Pancreas (tissue), 10 donors: ENCODE results near the gene MYCBP2. TPM values are rescaled to one million over a fixed set of nuclear protein-coding genes. Genes with fewer than 3 reads are reported as not detected.

ENCODE experiments used
- ATAC-seq, 4 donors: fragments of 200-7000 bp; cut with Tn5 transposase; one replicate each; pipeline versions ENCODE4 v1.8.0 to v1.9.1; 2020; ENCODE audit warnings: mild to moderate bottlenecking in 4 of 4, moderate library complexity in 4 of 4
- DNase-seq, 6 donors: peaks; one replicate each; pipeline ENCODE4 v3.0.0-alpha.2; 2020
- FAIRE-seq: peaks from 2 replicates; lab custom pipeline; 2012; peaks lifted over from hg19 to GRCh38; lab: Jason Lieb, UNC
- H3K27ac ChIP-seq, 4 donors: fragments of 200-600 bp; sonication (generic); 1 replicate in 3 of 4; 2 replicates in 1 of 4; pipeline versions ENCODE4 v1.5.0 to v1.8.0; 2020
- H3K27me3 ChIP-seq, 4 donors: fragments of 200-600 bp; one replicate each; pipeline ENCODE4 v1.8.0; 2021
- H3K36me3 ChIP-seq, 3 donors: fragments of 200-600 bp; sonication (generic) in 1 of 3; one replicate each; pipeline versions ENCODE4 v1.5.0 to v1.8.0; 2020 to 2021
- H3K4me1 ChIP-seq, 3 donors: fragments of 200-600 bp; one replicate each; pipeline ENCODE4 v1.8.0; 2021
- H3K4me3 ChIP-seq, 4 donors: fragments of 200-600 bp; sonication (generic) in 2 of 4; one replicate each; pipeline versions ENCODE4 v1.5.0 to v1.8.0; 2020 to 2021
- H3K9me3 ChIP-seq, 4 donors: fragments of 200-600 bp; one replicate each; pipeline ENCODE4 v1.8.0; 2021
- CTCF ChIP-seq, 4 donors: fragments of 200-600 bp; sonication (generic) in 3 of 4; IDR thresholded peaks; one replicate each; pipeline versions ENCODE4 v1.5.0 to v1.8.0; 2021; ENCODE audit warnings: antibody characterized with exemption in 4 of 4
- WGBS, 2 donors: extraction: QIAGEN DNeasy Blood & Tissue Kit; methylation state at CpG; one replicate each; pipeline ENCODE4 v1.1.7; 2013; 5-methylcytosine and 5-hydroxymethylcytosine counted together
- intact Hi-C, 3 donors: fragments of 100-400 bp; cut with DNase I; formaldehyde crosslinking; loops; one replicate each; pipeline versions ENCODE4 v1.11.1 to v1.14.2; 2022
- polyA plus RNA-seq, 2 donors: library from polyadenylated mRNA; stranded (reverse); fragments of 200-250 nt; gene quantifications; one replicate each; pipeline ENCODE4 v1.2.3, GENCODE V29; 2013
- total RNA-seq, 6 donors: library from RNA; stranded (reverse); fragmentation: NEBNext Ultra II Directional in 4 of 6; extraction: Animal tissue kit (Norgen Biotek cat#: 25700) in 4 of 6; gene quantifications; one replicate each; pipeline versions ENCODE4 v1.2.1 to v1.2.4, GENCODE V29; 2021 to 2023
- donor health status: healthy with polysubstance abuse.
- donor health status: DM: no; HTN: no; CAD: no; lungs with moderate emphysema.
- donor health status: DM: no; HTN: no; CAD: no.
- donor health status: control.
- donor health status: control.
- donor health status: Bipolar disorder and iron deficiency.
- donor health status: DM: yes; HTN: yes; CAD: no.
- donor health status: DM: no; HTN: no; CAD: no.
- donor health status: DM: no; HTN: no; CAD: no.
- donor health status: DM: yes; HTN: yes; CAD: no.

MYCBP2 gene
- total and polyA plus RNA-seq, 8 donors, result 17.6 to 49.1 (median 43.1) TPM

GRCh38 chr13:77358001-77358400 is 31.1 kb upstream of the MYCBP2 start:
- intact Hi-C loops, result no loop called here
- FAIRE-seq, result no peak
- no peak for TF ChIP-seq CTCF (IDR thresholded peaks at IDR 0.05)

GRCh38 chr13:77356155-77356554 is 29.3 kb upstream of the MYCBP2 start:
- Histone ChIP-seq H3K27ac (no peak overlapping the region), H3K9me3 (no peaks in the 10 kb centered on the region), H3K4me3 (no peak overlapping the region), H3K4me1 (no peaks in the 10 kb centered on the region), H3K27me3 (no peaks in the 10 kb centered on the region), H3K36me3 (no peaks in the 10 kb centered on the region)
- ATAC-seq (no peak), DNase-seq (no peak), FAIRE-seq (no peak)
- WGBS, 2 donors, result 45 to 47% methylated on average over 2 of the region's 2 CpGs
- intact Hi-C loops, result no loop called here
- TF ChIP-seq CTCF (IDR thresholded peaks at IDR 0.05), result no peak

More at GRCh38 chr13:77358001-77358400, 31.1 kb upstream of the MYCBP2 start:
- DNase-seq (no peak), ATAC-seq (no peak)
- Histone ChIP-seq H3K9me3 (no peaks in the 10 kb centered on the region), H3K36me3 (no peaks in the 10 kb centered on the region), H3K27me3 (no peaks in the 10 kb centered on the region), H3K27ac (no peak overlapping the region), H3K4me1 (no peaks in the 10 kb centered on the region), H3K4me3 (no peak overlapping the region)
- WGBS, 2 donors, result 58 to 69% methylated on average over 1 of the region's 1 CpG

DNA sequence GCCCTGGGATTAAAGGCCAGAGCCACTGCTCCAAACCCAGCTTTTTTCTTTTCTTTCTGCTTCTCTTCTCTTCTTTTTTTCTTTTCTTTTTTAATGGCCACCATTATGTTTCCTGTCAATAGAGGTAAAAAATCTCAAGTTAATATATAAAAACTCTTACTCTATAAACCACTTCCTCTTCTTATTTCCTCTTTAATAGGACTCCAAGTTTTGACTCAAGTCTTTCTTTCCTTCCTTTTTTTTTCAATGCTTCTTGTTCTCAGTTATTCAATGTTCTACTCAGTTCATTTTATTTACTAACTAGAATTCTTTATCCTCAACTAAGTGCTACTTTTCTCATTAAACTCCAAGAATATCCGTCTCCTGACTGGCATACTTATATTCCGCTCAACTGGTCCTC is 27.1 kb upstream of the MYCBP2 start:
- H3K36me3 ChIP-seq, result no peaks in the 10 kb centered on the region
- H3K27ac ChIP-seq, result no peak overlapping the region
- no peak overlapping the region for H3K4me3 ChIP-seq
- DNase-seq, result no peak
- no peaks in the 10 kb centered on the region for H3K27me3 ChIP-seq
- H3K4me1 ChIP-seq, result no peaks in the 10 kb centered on the region
- 90 to 93% methylated on average over 2 of the region's 2 CpGs for WGBS, 2 donors
- no peak for ATAC-seq
- no peaks in the 10 kb centered on the region for H3K9me3 ChIP-seq
- TF ChIP-seq CTCF (IDR thresholded peaks at IDR 0.05), result no peak
- FAIRE-seq, result no peak
- intact Hi-C loops, result no loop called here

DNA sequence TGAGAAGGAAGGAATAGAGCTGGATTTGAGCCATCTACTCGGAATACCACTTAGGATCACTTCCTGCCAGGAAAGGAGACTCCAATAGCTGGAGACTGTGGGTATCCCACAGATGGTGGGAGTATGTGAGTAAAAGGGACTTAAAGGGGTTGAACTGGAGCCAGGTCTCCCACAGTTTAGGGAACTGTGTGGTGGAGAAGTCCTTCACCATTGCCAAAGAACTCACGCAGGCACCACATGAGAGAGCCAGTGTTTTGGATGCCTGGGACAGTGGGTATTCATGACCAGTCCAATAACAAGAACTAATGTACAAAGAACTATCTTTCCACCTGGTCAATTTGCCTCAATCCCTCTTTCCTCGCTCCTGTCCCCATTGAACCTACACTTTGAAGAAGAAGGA is 24.4 kb upstream of the MYCBP2 start:
- FAIRE-seq (no peak), DNase-seq (no peak), ATAC-seq (peak in 1 of 4 donors; percentile 41)
- Histone ChIP-seq H3K9me3 (no peaks in the 10 kb centered on the region), H3K27ac (no peak overlapping the region), H3K27me3 (no peaks in the 10 kb centered on the region), H3K4me3 (no peak overlapping the region), H3K4me1 (no peaks in the 10 kb centered on the region), H3K36me3 (no peaks in the 10 kb centered on the region)
- intact Hi-C loops, result no loop called here
- WGBS, 2 donors, result 80 to 84% methylated on average over 3 of the region's 3 CpGs
- no peak for TF ChIP-seq CTCF (IDR thresholded peaks at IDR 0.05)

GRCh38 chr13:77350811-77351210 is 23.9 kb upstream of the MYCBP2 start:
- DNase-seq (no peak), ATAC-seq (no peak), FAIRE-seq (no peak)
- TF ChIP-seq CTCF (IDR thresholded peaks at IDR 0.05), result no peak
- Histone ChIP-seq H3K4me3 (no peak overlapping the region), H3K27me3 (no peaks in the 10 kb centered on the region), H3K36me3 (no peaks in the 10 kb centered on the region), H3K4me1 (no peaks in the 10 kb centered on the region), H3K27ac (no peak overlapping the region), H3K9me3 (no peaks in the 10 kb centered on the region)
- WGBS, 2 donors, result 70 to 79% methylated on average over 1 of the region's 1 CpG
- intact Hi-C loops, result no loop called here
